Putamen (tissue), 1 donor: ENCODE results near the gene MAPT.
"Not testable (repeated sequence)": the region's sequence is repeated elsewhere in the genome, so short reads cannot be mapped to it uniquely, and the experiment has no call there.

Source experiments
- DNase-seq: peaks from one replicate; pipeline ENCODE4 v3.0.0-alpha.2; 2016; ENCODE audit warnings: low spot score

MAPT gene

DNA sequence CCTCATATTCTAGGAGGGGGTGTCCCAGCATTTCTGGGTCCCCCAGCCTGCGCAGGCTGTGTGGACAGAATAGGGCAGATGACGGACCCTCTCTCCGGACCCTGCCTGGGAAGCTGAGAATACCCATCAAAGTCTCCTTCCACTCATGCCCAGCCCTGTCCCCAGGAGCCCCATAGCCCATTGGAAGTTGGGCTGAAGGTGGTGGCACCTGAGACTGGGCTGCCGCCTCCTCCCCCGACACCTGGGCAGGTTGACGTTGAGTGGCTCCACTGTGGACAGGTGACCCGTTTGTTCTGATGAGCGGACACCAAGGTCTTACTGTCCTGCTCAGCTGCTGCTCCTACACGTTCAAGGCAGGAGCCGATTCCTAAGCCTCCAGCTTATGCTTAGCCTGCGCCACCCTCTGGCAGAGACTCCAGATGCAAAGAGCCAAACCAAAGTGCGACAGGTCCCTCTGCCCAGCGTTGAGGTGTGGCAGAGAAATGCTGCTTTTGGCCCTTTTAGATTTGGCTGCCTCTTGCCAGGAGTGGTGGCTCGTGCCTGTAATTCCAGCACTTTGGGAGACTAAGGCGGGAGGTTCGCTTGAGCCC lies 116.3 kb downstream of the MAPT start:
- no peak for DNase-seq

GRCh38 chr17:46011711-46012505 lies 117.6 kb downstream of the MAPT start:
- no peak for DNase-seq

DNA sequence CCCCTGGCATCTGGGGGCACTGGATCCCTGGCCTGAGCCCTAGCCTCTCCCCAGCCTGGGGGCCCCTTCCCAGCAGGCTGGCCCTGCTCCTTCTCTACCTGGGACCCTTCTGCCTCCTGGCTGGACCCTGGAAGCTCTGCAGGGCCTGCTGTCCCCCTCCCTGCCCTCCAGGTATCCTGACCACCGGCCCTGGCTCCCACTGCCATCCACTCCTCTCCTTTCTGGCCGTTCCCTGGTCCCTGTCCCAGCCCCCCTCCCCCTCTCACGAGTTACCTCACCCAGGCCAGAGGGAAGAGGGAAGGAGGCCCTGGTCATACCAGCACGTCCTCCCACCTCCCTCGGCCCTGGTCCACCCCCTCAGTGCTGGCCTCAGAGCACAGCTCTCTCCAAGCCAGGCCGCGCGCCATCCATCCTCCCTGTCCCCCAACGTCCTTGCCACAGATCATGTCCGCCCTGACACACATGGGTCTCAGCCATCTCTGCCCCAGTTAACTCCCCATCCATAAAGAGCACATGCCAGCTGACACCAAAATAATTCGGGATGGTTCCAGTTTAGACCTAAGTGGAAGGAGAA lies 118.2 kb downstream of the MAPT start:
- DNase-seq: no peak

DNA sequence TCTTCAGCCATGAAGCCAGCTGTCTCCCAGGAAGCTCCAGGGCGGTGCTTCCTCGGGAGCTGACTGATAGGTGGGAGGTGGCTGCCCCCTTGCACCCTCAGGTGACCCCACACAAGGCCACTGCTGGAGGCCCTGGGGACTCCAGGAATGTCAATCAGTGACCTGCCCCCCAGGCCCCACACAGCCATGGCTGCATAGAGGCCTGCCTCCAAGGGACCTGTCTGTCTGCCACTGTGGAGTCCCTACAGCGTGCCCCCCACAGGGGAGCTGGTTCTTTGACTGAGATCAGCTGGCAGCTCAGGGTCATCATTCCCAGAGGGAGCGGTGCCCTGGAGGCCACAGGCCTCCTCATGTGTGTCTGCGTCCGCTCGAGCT lies 118.8 kb downstream of the MAPT start:
- DNase-seq: no peak

GRCh38 chr17:46013502-46014165 lies 119.3 kb downstream of the MAPT start:
- DNase-seq: peak; percentile 62

- DNase-seq: not testable (repeated sequence)
Measured at GRCh38 chr17:46019408-46019925, 125.1 kb downstream of the MAPT start.

GRCh38 chr17:46020023-46020761 lies 125.8 kb downstream of the MAPT start:
- DNase-seq: no peak

DNA sequence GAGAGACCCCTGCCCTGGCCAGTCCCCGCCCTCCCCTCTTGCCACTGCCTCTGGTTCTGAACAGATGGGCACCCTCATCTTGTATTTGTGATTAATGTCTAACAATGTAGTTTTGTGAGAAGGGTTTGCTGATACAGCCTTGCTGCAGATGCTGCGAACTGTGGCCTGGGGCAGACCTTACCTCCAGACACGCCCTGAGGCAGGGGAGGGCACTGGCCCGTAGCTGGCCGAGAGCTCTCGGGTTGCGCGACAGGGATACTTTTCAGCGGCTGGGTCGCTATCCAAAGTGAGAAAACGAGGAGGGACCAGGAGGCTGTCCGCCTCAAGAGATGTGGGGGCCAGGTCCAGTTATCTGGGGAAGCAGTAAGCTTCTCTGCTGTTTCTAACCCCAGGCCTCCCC lies 126.6 kb downstream of the MAPT start:
- DNase-seq: no peak

- DNase-seq: not testable (repeated sequence)
Measured at GRCh38 chr17:46023366-46023765, 129.0 kb downstream of the MAPT start.

- no peak for DNase-seq
Measured at GRCh38 chr17:46023783-46024388, 129.5 kb downstream of the MAPT start.

GRCh38 chr17:46024590-46024989 lies 130.2 kb downstream of the MAPT start:
- DNase-seq: no peak

DNA sequence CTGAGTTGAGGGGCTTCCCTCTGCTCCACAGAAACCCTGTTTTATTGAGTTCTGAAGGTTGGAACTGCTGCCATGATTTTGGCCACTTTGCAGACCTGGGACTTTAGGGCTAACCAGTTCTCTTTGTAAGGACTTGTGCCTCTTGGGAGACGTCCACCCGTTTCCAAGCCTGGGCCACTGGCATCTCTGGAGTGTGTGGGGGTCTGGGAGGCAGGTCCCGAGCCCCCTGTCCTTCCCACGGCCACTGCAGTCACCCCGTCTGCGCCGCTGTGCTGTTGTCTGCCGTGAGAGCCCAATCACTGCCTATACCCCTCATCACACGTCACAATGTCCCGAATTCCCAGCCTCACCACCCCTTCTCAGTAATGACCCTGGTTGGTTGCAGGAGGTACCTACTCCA lies 130.7 kb downstream of the MAPT start:
- DNase-seq: no peak

DNA sequence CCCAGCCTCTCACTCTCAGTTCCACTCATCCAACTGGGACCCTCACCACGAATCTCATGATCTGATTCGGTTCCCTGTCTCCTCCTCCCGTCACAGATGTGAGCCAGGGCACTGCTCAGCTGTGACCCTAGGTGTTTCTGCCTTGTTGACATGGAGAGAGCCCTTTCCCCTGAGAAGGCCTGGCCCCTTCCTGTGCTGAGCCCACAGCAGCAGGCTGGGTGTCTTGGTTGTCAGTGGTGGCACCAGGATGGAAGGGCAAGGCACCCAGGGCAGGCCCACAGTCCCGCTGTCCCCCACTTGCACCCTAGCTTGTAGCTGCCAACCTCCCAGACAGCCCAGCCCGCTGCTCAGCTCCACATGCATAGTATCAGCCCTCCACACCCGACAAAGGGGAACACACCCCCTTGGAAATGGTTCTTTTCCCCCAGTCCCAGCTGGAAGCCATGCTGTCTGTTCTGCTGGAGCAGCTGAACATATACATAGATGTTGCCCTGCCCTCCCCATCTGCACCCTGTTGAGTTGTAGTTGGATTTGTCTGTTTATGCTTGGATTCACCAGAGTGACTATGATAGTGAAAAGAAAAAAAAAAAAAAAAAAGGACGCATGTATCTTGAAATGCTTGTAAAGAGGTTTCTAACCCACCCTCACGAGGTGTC lies 131.3 kb downstream of the MAPT start:
- no peak for DNase-seq

DNA sequence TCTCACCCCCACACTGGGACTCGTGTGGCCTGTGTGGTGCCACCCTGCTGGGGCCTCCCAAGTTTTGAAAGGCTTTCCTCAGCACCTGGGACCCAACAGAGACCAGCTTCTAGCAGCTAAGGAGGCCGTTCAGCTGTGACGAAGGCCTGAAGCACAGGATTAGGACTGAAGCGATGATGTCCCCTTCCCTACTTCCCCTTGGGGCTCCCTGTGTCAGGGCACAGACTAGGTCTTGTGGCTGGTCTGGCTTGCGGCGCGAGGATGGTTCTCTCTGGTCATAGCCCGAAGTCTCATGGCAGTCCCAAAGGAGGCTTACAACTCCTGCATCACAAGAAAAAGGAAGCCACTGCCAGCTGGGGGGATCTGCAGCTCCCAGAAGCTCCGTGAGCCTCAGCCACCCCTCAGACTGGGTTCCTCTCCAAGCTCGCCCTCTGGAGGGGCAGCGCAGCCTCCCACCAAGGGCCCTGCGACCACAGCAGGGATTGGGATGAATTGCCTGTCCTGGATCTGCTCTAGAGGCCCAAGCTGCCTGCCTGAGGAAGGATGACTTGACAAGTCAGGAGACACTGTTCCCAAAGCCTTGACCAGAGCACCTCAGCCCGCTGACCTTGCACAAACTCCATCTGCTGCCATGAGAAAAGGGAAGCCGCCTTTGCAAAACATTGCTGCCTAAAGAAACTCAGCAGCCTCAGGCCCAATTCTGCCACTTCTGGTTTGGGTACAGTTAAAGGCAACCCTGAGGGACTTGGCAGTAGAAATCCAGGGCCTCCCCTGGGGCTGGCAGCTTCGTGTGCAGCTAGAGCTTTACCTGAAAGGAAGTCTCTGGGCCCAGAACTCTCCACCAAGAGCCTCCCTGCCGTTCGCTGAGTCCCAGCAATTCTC lies 132.1 kb downstream of the MAPT start:
- no peak for DNase-seq

GRCh38 chr17:46027048-46027975 lies 133.0 kb downstream of the MAPT start:
- DNase-seq: no peak

DNA sequence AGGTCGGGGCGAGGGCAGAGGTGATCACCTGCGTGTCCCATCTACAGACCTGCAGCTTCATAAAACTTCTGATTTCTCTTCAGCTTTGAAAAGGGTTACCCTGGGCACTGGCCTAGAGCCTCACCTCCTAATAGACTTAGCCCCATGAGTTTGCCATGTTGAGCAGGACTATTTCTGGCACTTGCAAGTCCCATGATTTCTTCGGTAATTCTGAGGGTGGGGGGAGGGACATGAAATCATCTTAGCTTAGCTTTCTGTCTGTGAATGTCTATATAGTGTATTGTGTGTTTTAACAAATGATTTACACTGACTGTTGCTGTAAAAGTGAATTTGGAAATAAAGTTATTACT lies 133.6 kb downstream of the MAPT start:
- no peak for DNase-seq

GRCh38 chr17:46028374-46028773 lies 134.0 kb downstream of the MAPT start:
- no peak for DNase-seq

- no peak for DNase-seq
Measured at GRCh38 chr17:46028981-46029565, 134.7 kb downstream of the MAPT start.

GRCh38 chr17:46029627-46030026 lies 135.3 kb downstream of the MAPT start:
- no peak for DNase-seq
